ENCODE data around the gene KBTBD8. TPM values are rescaled to one million over a fixed set of nuclear protein-coding genes. Genes with fewer than 3 reads are reported as not detected.

KBTBD8 gene
- total RNA-seq, 1 donor from 2014 or later: 9.2 TPM

DNA sequence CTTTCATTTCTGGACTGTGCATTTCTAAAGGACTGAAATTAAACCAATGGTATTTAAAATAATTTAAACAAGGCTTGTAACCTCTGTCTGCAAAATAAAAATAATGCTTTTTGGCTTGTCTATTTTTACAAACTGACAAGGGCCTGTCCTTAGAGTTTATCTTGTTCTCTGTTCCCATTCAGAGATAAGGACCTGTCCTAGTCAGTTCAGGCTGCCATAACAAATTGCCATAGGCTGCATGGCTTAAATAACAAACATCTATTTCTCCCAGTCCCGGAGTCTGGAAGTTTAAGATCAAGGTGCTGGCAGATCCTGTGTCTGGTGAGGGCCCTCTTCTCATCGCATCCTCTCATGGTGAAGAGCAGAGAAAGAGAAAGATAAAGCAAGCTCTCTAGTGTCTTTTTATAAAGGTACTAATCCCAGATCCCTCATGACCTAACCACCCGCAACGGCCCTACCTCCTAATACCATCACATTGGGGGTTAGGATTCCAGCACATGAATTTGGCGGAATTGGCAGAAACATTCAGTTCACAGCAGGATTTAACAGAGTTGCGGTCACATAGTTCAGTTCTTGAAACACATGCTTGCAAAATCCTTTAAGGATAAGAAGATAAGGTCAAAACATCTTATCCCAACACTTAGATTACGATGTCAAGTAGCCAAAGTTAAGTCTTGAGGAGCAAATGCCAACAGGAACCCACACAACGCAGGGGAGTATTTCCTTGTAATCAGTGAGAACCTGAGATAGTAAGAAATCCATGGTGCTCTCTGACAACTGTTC is 17.8 kb downstream of the KBTBD8 start:
- Histone ChIP-seq H3K4me3 (ENCODE audit: insufficient read depth, low read depth, low read length) (no peak overlapping the region), H3K79me2 (ENCODE audit: insufficient read depth, low read length) (no peaks in the 10 kb centered on the region), H3K27ac (ENCODE audit: low read depth, low read length) (no peak overlapping the region), H2AFZ (ENCODE audit: low read depth, low read length) (no peak overlapping the region), H3K4me1 (ENCODE audit: insufficient read depth, low read length) (no peaks in the 10 kb centered on the region), H4K20me1 (ENCODE audit: insufficient read depth, low read length) (no peaks in the 10 kb centered on the region), H3K36me3 (ENCODE audit: insufficient read depth, low read length) (peaks cover 3% of the 10 kb centered on the region), H3K9ac (ENCODE audit: low read length) (no peak overlapping the region), H3K4me2 (ENCODE audit: low read length) (no peak overlapping the region), H3K9me3 (ENCODE audit: insufficient read depth, low read depth, low read length) (no peaks in the 10 kb centered on the region), H3K27me3 (ENCODE audit: insufficient read depth, low read length) (no peaks in the 10 kb centered on the region)
- peaks cover 2% of the 10 kb centered on the region for H3K36me3 Mint-ChIP-seq (ENCODE audit: low read depth, unreplicated experiment)
- H3K27ac Mint-ChIP-seq (ENCODE audit: unreplicated experiment): no peak overlapping the region
- no peak for FAIRE-seq
- H3K27me3 Mint-ChIP-seq (ENCODE audit: low read depth, unreplicated experiment): no peaks in the 10 kb centered on the region
- no peak overlapping the region for H3K4me3 Mint-ChIP-seq (ENCODE audit: unreplicated experiment)
- no peak for TF ChIP-seq EZH2 (IDR thresholded peaks at IDR 0.05; ENCODE audit: insufficient read depth, low read length)
- TF ChIP-seq CTCF (IDR thresholded peaks at IDR 0.05; ENCODE audit: insufficient read depth, low read depth, low read length): no peak
- H3K9me3 Mint-ChIP-seq (ENCODE audit: unreplicated experiment): no peaks in the 10 kb centered on the region
- DNase-seq (ENCODE audit: low read depth): no peak
- H3K4me1 Mint-ChIP-seq (ENCODE audit: low read depth, unreplicated experiment): no peaks in the 10 kb centered on the region

GRCh38 chr3:67016522-67017080 is 18.5 kb downstream of the KBTBD8 start:
- Histone ChIP-seq H3K4me1 (ENCODE audit: insufficient read depth, low read length) (no peaks in the 10 kb centered on the region), H3K9me3 (ENCODE audit: insufficient read depth, low read depth, low read length) (no peaks in the 10 kb centered on the region), H3K27me3 (ENCODE audit: insufficient read depth, low read length) (no peaks in the 10 kb centered on the region), H3K27ac (ENCODE audit: low read depth, low read length) (no peak overlapping the region), H3K36me3 (ENCODE audit: insufficient read depth, low read length) (peaks cover 2% of the 10 kb centered on the region), H2AFZ (ENCODE audit: low read depth, low read length) (no peak overlapping the region), H4K20me1 (ENCODE audit: insufficient read depth, low read length) (no peaks in the 10 kb centered on the region), H3K4me3 (ENCODE audit: insufficient read depth, low read depth, low read length) (no peak overlapping the region), H3K9ac (ENCODE audit: low read length) (no peak overlapping the region), H3K79me2 (ENCODE audit: insufficient read depth, low read length) (no peaks in the 10 kb centered on the region), H3K4me2 (ENCODE audit: low read length) (no peak overlapping the region)
- Mint-ChIP-seq H3K27me3 (ENCODE audit: low read depth, unreplicated experiment) (no peaks in the 10 kb centered on the region), H3K36me3 (ENCODE audit: low read depth, unreplicated experiment) (peaks cover 2% of the 10 kb centered on the region), H3K4me3 (ENCODE audit: unreplicated experiment) (no peak overlapping the region), H3K4me1 (ENCODE audit: low read depth, unreplicated experiment) (no peaks in the 10 kb centered on the region), H3K27ac (ENCODE audit: unreplicated experiment) (no peak overlapping the region), H3K9me3 (ENCODE audit: unreplicated experiment) (no peaks in the 10 kb centered on the region)
- FAIRE-seq (no peak), DNase-seq (ENCODE audit: low read depth) (no peak)
- TF ChIP-seq EZH2 (IDR thresholded peaks at IDR 0.05; ENCODE audit: insufficient read depth, low read length): no peak
- no peak for TF ChIP-seq CTCF (IDR thresholded peaks at IDR 0.05; ENCODE audit: insufficient read depth, low read depth, low read length)

GRCh38 chr3:67017211-67017610 is 19.1 kb downstream of the KBTBD8 start:
- no peak for DNase-seq (ENCODE audit: low read depth)
- Histone ChIP-seq H3K4me1 (ENCODE audit: insufficient read depth, low read length) (no peaks in the 10 kb centered on the region), H2AFZ (ENCODE audit: low read depth, low read length) (no peak overlapping the region), H3K79me2 (ENCODE audit: insufficient read depth, low read length) (no peaks in the 10 kb centered on the region), H3K4me2 (ENCODE audit: low read length) (no peak overlapping the region), H3K27me3 (ENCODE audit: insufficient read depth, low read length) (no peaks in the 10 kb centered on the region), H3K27ac (ENCODE audit: low read depth, low read length) (no peak overlapping the region), H3K4me3 (ENCODE audit: insufficient read depth, low read depth, low read length) (no peak overlapping the region), H4K20me1 (ENCODE audit: insufficient read depth, low read length) (no peaks in the 10 kb centered on the region), H3K9ac (ENCODE audit: low read length) (no peak overlapping the region), H3K36me3 (ENCODE audit: insufficient read depth, low read length) (no peaks in the 10 kb centered on the region), H3K9me3 (ENCODE audit: insufficient read depth, low read depth, low read length) (no peaks in the 10 kb centered on the region)
- H3K9me3 Mint-ChIP-seq (ENCODE audit: unreplicated experiment): no peaks in the 10 kb centered on the region
- TF ChIP-seq EZH2 (IDR thresholded peaks at IDR 0.05; ENCODE audit: insufficient read depth, low read length) (no peak), CTCF (IDR thresholded peaks at IDR 0.05; ENCODE audit: insufficient read depth, low read depth, low read length) (no peak)
- H3K27ac Mint-ChIP-seq (ENCODE audit: unreplicated experiment): no peak overlapping the region
- FAIRE-seq: no peak
- H3K4me3 Mint-ChIP-seq (ENCODE audit: unreplicated experiment): no peak overlapping the region
- H3K27me3 Mint-ChIP-seq (ENCODE audit: low read depth, unreplicated experiment): no peaks in the 10 kb centered on the region
- H3K36me3 Mint-ChIP-seq (ENCODE audit: low read depth, unreplicated experiment): peaks cover 2% of the 10 kb centered on the region
- no peaks in the 10 kb centered on the region for H3K4me1 Mint-ChIP-seq (ENCODE audit: low read depth, unreplicated experiment)
